NCI-H524 treated with DMSO at 0.1 percent for 48 hours (cell line): ENCODE data around the gene DDX43.
A peak's percentile ranks its signal among the peaks of the same experiment; 100 is the strongest.
"Not testable (repeated sequence)": the region's sequence is repeated elsewhere in the genome, so short reads cannot be mapped to it uniquely, and the experiment has no call there.

ENCODE experiments used
- DNase-seq: peaks from one replicate; lab custom pipeline; 2025; lab: John Stamatoyannopoulos, UW

The DDX43 gene

DNA sequence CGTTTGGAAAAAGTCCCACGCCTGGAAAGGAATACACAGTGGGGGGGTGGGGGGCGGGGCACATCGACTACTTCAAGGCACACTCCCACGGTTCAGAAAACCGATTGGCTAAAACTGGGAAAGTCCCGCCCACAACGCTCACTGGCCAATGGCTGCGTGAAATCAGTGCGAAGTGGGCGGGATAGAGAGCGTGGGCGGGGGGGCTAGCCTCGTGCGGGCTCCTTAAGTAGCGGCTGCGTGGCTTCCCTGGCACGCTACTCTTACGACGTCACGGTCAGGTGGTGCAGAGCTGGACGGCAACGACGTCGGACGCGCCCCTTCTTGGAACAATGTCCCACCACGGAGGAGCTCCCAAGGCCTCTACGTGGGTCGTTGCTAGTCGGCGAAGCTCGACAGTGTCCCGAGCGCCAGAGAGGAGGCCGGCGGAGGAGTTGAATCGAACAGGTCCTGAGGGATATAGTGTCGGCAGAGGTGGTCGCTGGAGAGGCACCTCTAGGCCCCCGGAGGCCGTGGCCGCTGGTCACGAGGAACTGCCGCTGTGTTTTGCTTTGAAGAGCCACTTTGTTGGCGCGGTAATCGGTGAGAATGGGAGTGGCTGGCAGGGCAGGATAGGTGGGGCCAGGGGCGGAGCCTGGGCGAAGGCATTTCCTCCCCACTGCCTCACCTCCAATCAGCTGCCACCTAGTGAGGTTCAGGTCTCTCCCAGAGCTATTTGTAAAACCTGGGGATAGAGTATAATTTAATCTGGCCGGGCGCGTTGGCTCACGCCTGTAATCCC lies at the start of gene DDX43:
Gene DDX43, plus strand, starts transcription at position 252 of the 778 bp plus-strand sequence. Its CDS starts 78 bp downstream, at position 330.
- peak; percentile 22 for DNase-seq

DNA sequence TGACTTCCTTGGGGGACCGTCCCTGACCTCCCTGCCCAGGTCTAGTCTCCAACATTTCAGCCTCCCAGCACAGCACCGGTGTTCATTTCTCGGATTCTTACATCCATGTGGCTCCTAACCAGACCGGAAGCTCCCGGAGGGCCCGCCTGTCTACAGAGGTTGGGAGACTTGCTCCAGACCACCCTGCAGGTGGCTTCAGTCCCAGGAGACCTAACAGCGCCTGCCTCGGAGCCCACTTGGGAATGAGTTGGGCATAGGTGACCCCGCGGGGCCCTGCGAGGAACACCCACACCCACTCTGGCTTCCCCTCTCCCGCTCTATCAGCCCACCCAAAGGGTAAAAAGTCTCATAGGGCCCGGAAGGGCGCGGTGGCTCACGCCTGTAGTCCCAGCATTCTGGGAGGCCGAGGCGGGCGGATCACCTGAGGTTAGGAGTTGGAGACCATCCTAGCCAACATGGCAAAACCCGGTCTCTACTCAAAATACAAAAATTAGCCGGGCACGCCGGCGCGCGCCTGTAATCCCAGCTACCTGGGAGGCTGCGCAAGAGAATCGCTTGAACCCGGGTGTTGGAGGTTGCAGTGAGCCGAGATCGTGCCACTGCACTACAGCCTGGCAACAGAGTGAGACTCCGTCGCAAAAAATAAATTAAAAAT lies 46.0 kb upstream of the DDX43 start:
- DNase-seq: no peak

DNA sequence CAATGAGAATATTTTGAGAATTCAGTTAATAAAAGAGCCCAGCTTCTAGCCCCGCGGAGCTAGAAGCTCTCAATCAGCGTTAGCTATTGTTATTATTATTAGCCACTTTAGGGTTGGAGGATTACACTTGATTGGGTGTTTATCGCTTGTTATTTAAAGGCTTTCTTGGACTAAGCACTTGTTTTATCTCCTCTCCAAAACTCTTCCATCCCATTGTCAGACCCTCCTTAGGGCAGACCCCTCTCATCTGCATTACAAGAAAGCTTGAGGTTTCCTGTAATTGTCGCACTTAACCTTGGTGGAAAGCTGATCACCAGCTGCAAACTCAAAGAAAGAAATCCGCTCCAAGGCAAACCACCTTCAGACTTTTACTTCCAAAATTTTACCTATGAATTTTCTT lies 45.3 kb upstream of the DDX43 start:
- no peak for DNase-seq

DNA sequence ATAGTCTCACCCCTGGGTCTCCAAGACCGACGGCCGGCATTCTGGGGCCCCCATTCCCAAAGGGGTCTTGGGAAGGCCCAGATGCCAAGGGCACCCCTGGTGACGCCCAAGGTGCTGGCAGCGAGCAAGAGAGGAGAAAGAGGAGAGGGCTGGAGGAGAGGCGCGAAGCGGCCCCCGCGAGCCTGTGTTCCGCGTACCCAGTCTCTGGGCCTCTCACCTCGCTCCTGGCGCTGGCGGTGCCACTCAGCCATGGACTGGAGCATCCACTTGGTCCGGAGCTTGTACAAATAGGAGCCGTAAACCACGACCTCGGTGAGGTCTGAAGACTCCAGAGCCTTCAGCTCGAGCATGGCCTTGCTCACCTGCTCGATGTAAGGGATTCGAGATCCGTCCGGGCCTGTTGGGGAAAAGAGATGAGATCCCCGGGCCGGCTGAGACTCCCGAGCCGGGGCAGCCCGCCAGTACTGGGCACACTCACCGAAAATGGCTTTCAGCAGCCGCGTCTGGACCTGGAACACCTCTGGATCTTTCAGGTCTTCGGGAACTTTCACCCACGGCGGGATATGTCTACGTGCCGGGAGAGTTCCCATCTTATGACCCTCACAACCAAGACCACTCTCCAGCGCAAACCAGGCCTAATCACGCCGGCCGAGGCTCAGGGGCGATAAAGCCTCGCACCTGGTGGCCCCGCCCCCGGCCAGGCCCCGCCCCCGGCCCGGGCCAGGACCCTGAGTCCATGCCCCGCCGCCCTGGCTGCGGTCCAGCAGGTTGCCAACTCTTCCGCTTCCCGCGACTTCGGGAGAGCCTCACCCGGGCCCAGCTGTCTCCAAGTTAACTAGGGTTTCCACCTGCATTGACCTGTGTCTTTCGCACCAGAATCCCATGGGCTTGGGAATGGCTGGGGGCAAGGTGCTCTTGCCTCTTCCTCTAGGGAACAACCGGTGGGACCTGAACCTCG lies 40.7 kb upstream of the DDX43 start, which contains the start of gene DPPA5:
Gene DPPA5, minus strand, starts transcription at position 641 of the 958 bp plus-strand sequence. Its CDS starts 51 bp downstream, at position 590.
- DNase-seq: no peak

DNA sequence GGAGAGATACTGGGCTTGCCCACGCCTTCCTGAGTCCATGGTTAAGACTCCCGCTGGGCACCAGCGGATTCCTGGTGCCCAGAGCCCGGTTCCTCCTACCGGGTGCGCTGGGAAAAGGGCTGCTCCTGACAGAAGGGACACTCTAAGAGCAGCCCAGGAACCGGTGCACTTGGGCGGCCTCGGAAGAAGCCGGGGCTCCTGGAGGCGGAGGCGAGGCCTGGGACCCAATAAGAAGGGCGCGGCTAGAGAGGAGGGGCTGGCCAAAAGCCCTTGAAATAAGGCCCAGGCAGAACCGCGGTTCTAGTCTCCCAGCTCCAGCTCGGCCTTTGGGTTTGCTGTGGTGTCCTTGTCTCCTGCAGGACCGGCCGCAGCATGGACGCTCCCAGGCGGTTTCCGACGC lies 32.3 kb upstream of the DDX43 start, which contains the start of gene KHDC3L:
Gene KHDC3L, plus strand, starts transcription at position 301 of the 400 bp plus-strand sequence. Its CDS starts 72 bp downstream, at position 373.
- DNase-seq: no peak

DNA sequence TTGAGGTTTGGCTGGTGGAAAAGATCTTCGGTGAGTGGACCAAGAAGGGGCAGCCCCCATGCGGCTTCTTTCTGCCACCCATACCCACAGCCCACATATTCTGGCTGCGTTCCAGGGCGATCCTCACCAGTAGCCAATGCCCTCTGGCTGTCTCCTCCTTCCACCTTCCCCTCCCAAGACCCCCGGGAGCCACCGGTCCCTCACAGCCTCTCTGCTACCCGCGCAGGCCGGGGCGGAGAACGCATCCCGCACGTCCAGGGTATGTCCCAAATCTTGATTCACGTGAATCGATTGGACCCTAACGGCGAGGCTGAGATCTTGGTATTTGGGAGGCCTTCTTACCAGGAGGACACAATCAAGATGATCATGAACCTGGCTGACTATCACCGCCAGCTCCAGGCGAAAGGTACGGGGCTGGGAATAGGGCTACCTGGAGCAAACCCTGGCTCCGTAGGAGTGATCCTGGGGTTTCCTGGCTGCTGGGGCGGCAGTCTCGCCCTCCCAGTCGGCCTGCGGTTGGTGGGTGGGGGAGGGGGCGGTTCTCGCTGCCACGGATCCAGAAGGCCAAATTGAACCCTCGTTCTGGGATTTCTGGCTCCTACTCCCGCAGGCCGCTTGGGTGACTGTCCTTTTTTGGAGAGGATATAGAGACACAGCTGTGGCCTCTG lies 31.6 kb upstream of the DDX43 start:
- no peak for DNase-seq

DNA sequence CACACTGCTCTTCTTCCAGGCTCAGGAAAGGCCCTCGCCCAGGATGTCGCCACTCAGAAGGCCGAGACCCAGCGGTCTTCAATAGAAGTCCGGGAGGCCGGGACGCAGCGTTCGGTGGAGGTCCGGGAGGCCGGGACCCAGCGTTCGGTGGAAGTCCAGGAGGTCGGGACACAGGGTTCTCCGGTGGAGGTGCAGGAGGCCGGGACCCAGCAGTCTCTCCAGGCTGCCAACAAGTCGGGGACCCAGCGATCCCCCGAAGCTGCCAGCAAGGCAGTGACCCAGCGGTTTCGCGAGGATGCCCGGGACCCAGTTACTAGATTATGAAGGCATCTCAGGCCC lies 31.1 kb upstream of the DDX43 start:
- DNase-seq: no peak

DNA sequence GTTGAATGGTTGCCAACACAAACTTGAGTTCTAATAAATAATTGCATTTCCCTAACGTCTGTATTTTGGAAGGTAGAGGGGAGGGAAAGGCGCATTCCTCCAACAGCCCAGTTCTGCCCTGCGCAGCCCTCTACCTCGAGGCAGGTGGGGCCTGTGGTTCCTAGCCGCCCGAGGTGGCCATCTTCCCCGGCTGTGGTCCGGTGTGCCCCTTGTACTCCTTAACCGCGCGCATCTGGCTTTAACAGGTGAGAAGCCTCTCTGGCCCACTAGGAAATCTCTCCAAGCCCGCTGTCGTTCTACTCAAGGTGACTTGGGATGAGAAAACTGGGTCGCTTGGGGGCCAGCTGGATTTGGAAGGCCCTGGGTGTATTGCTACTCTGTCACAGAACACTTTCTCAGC lies 30.5 kb upstream of the DDX43 start:
- DNase-seq: no peak

DNA sequence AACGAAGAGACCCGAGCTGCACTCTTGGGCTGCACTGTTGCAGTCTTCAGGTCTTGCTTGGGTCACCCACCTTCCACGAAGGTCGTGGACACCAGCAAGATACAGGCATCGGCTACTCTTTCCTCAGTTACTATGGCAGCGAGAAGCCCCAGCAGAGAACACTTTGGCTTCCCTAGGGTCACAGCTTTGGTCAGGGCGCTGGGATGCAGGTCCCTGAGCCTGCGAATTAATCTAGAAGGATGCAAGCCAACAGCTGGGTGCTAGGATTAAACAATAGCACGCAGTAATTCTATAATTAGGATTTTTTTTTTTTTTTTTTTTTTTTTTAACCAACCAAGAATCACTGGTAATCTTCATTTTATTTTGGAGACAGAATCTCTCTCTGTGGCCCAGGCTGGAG lies 30.1 kb upstream of the DDX43 start:
- DNase-seq: no peak

DNA sequence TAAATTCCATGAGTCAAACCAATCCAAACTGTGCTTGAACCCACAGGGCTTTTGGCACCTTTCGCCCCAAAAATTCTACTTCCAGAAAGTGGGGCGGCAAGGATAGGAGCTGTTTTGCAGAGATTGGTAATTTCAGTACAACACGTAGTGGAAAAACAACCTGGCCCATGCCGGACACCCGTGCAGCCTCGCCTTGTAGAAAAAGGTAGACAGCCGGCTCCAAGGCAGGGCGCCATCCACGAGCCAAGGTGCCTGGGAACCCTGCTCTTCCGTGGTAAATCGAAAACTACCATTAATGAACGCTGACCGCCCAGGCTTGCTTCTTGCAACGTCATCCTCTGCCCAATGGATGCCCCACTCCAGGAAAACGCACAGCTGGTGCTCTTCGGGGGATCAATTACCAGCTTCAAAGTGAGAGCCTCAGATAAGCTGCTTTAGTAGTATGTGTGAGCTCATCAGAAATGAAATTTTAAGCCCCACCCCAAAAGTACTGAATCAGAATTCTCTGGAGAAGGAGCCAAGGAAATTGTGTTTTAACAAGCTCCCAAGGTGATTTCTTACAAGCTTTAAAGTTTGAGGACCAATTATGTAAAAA lies 26.8 kb upstream of the DDX43 start:
- peak; percentile 63 for DNase-seq

DNA sequence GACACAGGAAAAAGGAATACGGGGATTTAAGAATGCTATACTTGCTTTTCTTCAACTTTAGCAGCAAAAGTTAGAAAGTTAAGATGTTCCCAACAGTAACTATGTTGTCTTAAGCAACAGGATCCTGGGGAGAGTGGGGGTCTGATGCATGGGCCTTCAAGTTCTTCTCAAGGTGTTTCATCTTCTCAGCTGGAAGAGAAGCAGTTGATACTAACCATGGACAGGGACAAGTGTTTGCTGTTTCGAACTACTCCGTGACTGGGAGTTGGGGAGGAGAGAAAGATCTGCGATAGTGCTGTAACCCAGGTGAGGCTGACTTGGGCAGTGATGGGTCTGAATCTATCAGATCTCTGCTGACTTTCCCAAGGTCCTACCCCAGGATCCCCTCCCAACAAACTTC lies 26.0 kb upstream of the DDX43 start:
- DNase-seq: no peak

DNA sequence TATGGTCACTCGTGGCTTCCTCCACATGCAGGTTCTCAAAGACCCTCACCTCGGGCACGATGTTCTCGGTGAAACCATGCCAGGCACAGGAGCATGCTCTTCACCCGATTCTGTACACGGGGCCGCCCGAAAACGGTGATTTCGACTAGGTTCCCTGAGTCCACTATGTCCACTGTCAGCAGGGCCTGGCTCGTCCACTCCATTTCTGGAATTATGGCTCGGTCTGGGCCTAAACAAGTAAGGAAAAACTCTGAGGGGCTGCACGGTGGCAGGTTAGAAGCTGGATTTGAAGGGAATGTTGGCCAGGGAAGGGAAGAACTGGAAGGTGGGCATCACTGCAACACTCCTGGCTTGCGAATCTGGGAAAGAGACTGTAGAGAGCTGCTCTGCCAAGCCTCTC lies 25.5 kb upstream of the DDX43 start:
- DNase-seq: no peak

DNA sequence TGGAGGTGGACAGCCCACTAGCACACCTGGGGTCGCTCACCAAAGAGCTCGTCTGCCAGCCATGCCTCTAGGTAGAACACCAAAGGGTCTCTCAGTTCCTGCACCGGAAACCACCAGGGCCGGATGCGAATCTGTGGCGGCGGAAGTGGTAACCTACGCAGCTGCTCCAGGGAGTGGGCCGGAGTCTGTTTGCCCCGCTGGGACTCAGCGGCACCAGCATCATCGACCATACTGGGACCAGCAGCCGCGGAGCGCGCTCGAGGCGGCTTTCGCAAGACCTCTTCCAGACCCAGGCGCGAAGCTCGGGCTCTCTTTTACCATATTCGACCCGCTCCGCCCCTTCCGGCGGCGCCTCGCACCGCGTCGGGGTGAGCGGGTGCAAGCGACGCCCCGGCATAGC lies 25.1 kb upstream of the DDX43 start, which contains the start of gene OOEP:
Gene OOEP, minus strand, starts transcription at position 335 of the 400 bp plus-strand sequence. Its CDS starts 105 bp downstream, at position 230.
- DNase-seq: no peak

DNA sequence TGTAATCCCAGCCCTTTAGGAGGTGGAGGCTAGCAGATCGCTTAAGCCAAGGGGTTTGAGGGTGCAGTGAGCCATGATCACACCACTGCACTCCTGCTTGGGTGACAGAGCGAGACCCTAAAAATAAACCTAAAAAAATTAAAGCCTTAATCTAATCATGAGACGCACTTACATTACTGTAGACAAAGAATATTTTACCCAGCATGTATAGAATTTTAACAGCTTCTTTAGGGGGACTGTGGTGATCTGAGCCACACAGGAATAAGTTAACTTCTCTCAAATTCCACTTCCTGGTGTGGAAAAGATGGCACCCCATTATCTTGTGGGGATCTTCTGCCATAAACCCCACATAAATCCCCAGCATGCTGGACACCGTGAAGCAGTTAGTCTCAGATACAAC lies 22.6 kb upstream of the DDX43 start:
- DNase-seq: no peak

DNA sequence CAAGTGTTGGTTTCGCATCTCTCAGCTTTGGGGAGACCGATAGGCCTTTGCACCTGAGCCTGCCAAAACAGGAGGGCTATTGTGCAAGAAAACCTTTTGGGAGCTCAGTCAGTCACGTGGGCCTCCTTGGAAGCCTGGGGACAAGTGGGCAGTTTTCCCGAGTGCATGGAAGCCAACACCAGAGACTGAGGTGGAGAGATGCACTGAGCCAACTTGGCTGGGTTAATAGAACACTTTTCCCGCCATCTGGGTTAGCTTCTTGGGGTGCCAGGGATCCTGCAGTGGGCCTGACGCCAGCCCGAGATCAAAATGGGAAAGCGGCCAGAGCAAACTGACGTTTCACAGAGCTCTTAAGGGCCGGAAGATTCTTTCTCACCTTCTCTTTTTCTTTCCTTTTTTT lies 22.1 kb upstream of the DDX43 start:
- DNase-seq: no peak

DNA sequence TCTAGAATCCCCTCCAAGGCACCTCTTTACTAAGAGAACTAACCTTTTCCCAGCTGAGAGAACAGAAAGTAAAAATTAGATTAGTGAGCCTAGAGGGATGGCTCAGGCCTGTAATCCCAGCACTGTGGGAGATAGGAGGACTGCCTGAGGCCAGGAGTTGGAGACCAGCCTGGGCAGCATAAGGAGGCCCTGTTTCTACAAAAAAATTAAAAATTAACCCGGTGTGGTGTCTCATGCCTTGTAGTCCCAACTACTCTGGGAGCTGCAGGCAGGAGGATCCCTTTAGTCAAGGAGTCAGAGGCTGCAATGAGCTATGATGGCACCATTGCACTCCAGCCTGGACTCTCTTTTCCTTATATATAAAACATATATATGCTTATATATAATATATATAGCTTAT lies 19.4 kb upstream of the DDX43 start:
- DNase-seq: no peak

DNA sequence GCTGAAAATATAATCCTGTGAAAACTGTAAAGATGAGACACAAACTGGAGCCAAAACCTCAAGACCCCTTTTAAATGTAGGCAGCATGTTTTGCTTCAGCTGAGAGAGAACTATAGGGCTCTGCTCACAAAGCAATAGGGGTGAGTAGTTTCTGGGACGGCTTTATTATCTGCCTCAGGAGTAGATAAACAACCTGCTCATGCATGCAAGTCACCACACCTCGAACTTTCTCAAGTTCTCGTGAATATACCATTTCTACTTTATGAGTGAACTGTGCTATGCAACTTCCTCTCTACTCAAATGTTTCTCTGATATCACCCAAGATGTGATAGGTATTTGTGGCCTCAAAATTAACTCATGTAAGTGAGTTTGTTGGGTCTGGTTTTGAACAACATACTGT lies 17.4 kb upstream of the DDX43 start:
- DNase-seq: no peak

DNA sequence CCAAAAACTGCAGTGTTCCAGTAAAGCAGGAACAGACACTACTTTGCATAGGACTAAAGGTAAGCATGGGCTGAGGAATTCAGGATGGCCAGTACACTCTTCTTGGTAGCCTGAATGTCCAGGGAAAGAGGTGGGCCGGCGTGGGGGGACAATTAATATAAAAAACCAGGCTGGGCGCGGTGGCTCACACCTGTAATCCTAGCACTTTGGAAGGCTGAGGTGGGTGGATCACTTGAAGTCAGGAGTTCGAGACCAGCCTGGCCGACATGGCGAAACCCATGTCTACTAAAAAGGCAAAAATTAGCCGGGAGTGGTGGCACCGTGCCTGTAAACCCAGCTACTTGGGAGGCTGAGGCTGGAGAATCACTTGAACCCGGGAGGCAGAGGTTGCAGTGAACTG lies 13.1 kb upstream of the DDX43 start:
- not testable (repeated sequence) for DNase-seq

DNA sequence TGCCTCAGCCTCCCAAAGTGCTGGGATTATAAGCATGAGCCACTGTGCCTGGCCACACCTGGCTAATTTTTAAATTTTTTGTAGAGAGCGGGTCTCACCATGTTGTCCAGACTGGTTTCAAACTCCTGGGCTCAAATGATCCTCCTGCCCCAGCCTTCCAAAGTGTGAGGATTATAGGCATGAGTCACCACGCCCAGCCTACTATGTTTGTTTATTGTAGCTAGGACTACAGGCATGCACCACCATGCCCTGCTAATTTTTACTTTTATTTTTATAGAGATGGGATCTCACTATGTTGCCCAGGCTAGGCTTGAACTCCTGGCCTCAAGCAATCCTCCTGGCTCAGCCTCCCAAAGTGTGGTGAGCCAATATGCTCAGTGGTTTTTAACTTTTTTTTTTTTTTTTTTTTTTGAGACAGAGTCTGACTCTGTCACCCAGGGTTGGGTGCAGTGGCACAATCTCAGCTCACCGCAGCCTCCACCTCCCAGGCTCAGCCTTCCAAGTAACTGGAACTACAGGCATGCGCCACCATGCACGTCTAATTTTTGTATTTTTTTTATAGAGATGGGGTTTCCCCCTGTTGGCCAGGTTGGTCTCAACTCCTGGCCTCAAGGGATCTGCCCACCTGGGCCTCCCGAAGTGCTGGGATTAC lies 12.0 kb upstream of the DDX43 start:
- DNase-seq: no peak

DNA sequence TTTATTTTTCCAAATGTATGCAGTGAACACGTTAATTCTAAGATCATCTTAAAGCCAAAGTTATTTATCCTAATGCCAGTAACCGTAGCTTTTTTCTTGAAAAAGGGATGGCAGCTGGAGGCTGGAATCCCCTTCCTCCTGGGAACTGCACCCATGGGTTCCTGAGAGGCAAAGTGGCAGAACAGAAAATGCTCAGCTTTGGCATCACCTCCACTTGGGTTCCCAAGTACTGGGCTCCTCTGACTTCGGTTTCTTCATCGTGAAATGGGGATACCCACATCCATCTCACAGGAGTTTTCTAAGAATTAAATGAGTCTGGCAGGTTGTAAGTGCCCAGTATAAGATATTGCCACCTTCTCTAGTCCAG lies 6.2 kb upstream of the DDX43 start:
- DNase-seq: no peak
